T-cell (primary cell): ENCODE data around the gene CELSR1. TPM values are rescaled to one million over a fixed set of nuclear protein-coding genes. Genes with fewer than 3 reads are reported as not detected.

ENCODE experiments used
- ATAC-seq, 4 experiments: fragments of 200-7000 bp in 3 of 4; fragments of 150-1000 bp in 1 of 4; cut with Tn5 transposase; replicated peaks in 1 of 4; 1 replicate in 3 of 4; 2 replicates in 1 of 4; pipeline ENCODE4 v1.10.0; 2021; ENCODE audit warnings: moderate library complexity in 3 of 4, mild to moderate bottlenecking in 2 of 4, moderate number of reproducible peaks in 1 of 4
- CTCF ChIA-PET, 2 donors: fragments of 300-600 bp; sonication (Branson Sonifier 250); formaldehyde crosslinking; loops; one replicate each; lab custom pipeline; 2022; ENCODE audit warnings: antibody characterized with exemption in 2 of 2; lab: Charles Lee
- POLR2A ChIA-PET, 2 donors: fragments of 300-600 bp; sonication (Branson Sonifier 250); formaldehyde crosslinking; loops; one replicate each; lab custom pipeline; 2022; ENCODE audit warnings: antibody characterized with exemption in 2 of 2; lab: Charles Lee
- DNase-seq, 35 experiments: peaks; one replicate each; pipeline versions ENCODE4 v3.0.0 to v3.0.0-alpha.2; 2013 to 2023
- H3K27ac ChIP-seq: one replicate; pipeline ENCODE4 v1.5.1; 2013; ENCODE audit warnings: low read length
- H3K27me3 ChIP-seq, 2 experiments: replicated peaks in 1 of 2; 1 replicate in 1 of 2; 2 replicates in 1 of 2; pipeline versions ENCODE4 v1.6.1 to v1.7.0; 2013; ENCODE audit warnings: low read length in 1 of 2, mixed read lengths in 1 of 2; ENCODE audit not compliant: control insufficient read depth in 2 of 2, insufficient read depth in 2 of 2; ENCODE audit errors: extremely low read depth in 1 of 2
- H3K36me3 ChIP-seq, 2 donors: 1 replicate in 1 of 2; 2 replicates in 1 of 2; pipeline versions ENCODE4 v1.6.1 to v1.7.0; 2013; ENCODE audit warnings: low read length in 1 of 2; ENCODE audit not compliant: control insufficient read depth in 2 of 2, insufficient read depth in 1 of 2; ENCODE audit errors: extremely low read depth in 1 of 2
- H3K4me1 ChIP-seq, 2 experiments: 1 replicate in 1 of 2; 2 replicates in 1 of 2; pipeline versions ENCODE4 v1.6.1 to v1.7.0; 2013; ENCODE audit warnings: low read length in 2 of 2, mixed read lengths in 1 of 2; ENCODE audit not compliant: insufficient read depth in 2 of 2, control insufficient read depth in 1 of 2; ENCODE audit errors: extremely low read depth in 1 of 2
- H3K4me3 ChIP-seq, 2 donors: 1 replicate in 1 of 2; 2 replicates in 1 of 2; pipeline versions ENCODE4 v1.5.1 to v1.7.0; 2013; ENCODE audit warnings: mild to moderate bottlenecking in 2 of 2, low read length in 1 of 2, moderate library complexity in 1 of 2; ENCODE audit not compliant: control insufficient read depth in 1 of 2; ENCODE audit errors: extremely low read depth in 1 of 2
- H3K9me3 ChIP-seq: 2 replicates; pipeline ENCODE4 v1.7.0; 2013
- H3K27ac Mint-ChIP-seq, 2 donors: one replicate each; pipeline ENCODE4 v1.8.0; 2020 to 2021; ENCODE audit warnings: mild to moderate bottlenecking in 2 of 2, mixed read lengths in 2 of 2
- H3K27me3 Mint-ChIP-seq, 2 donors: one replicate each; pipeline ENCODE4 v1.8.0; 2021 to 2022; ENCODE audit warnings: mixed read lengths in 2 of 2
- H3K36me3 Mint-ChIP-seq: one replicate; pipeline ENCODE4 v1.8.0; 2021; ENCODE audit warnings: mixed read lengths
- H3K4me1 Mint-ChIP-seq, 3 donors: one replicate each; pipeline ENCODE4 v1.8.0; 2020 to 2022; ENCODE audit warnings: mixed read lengths in 3 of 3, mild to moderate bottlenecking in 1 of 3
- H3K4me3 Mint-ChIP-seq, 3 donors: one replicate each; pipeline ENCODE4 v1.8.0; 2020 to 2022; ENCODE audit warnings: mild to moderate bottlenecking in 3 of 3, mixed read lengths in 3 of 3, moderate library complexity in 3 of 3
- H3K9me3 Mint-ChIP-seq, 3 donors: one replicate each; pipeline ENCODE4 v1.8.0; 2020 to 2022; ENCODE audit warnings: mixed read lengths in 3 of 3
- WGBS: methylation state at CpG from one replicate; pipeline ENCODE4 v1.1.5; 2013; ENCODE audit warnings: missing lambda C conversion rate; ENCODE audit not compliant: insufficient coverage; 5-methylcytosine and 5-hydroxymethylcytosine counted together
- total RNA-seq, 35 experiments: library from RNA in 6 of 35; stranded (reverse) in 6 of 35; fragments of 120-200 nt in 1 of 35; gene quantifications; one replicate each; pipeline versions ENCODE4 v1.2.1 to v1.2.4 and lab custom pipeline; 2013 to 2026

CELSR1 gene
- total RNA-seq, 5 donors from 2014 or later (not counting 1 experiment from before 2014, with no cell fraction given), result 1.1 to 2.7 (median 1.6) TPM

GRCh38 chr22:46556775-46557174, 19.4 kb upstream of the CELSR1 start:
- 83% methylated on average over 1 of the region's 3 CpGs for WGBS
- peaks cover 3 to 8% of the 10 kb centered on the region in 2 donors for H3K27me3 Mint-ChIP-seq
- Histone ChIP-seq H3K27me3 (peaks cover 0 to 26% of the 10 kb centered on the region in 2 experiments), H3K4me1 (peaks cover 0 to 4% of the 10 kb centered on the region in 2 experiments), H3K4me3 (no peak overlapping the region), H3K27ac (no peak overlapping the region), H3K9me3 (no peaks in the 10 kb centered on the region), H3K36me3 (no peaks in the 10 kb centered on the region)
- ChIA-PET POLR2A (no interaction called here), CTCF (no interaction called here)
- H3K27ac Mint-ChIP-seq, result no peak overlapping the region
- H3K4me3 Mint-ChIP-seq, result no peak overlapping the region
- DNase-seq (no peak), ATAC-seq (no peak)
- H3K36me3 Mint-ChIP-seq, result no peaks in the 10 kb centered on the region
- peaks cover 0 to 7% (median 5%) of the 10 kb centered on the region in 3 donors for H3K9me3 Mint-ChIP-seq
- no peaks in the 10 kb centered on the region for H3K4me1 Mint-ChIP-seq

GRCh38 chr22:46553189-46553588, 15.8 kb upstream of the CELSR1 start:
- WGBS, result 96% methylated on average over 4 of the region's 4 CpGs
- no peaks in the 10 kb centered on the region for H3K4me1 Mint-ChIP-seq
- POLR2A ChIA-PET, result no interaction called here

DNA sequence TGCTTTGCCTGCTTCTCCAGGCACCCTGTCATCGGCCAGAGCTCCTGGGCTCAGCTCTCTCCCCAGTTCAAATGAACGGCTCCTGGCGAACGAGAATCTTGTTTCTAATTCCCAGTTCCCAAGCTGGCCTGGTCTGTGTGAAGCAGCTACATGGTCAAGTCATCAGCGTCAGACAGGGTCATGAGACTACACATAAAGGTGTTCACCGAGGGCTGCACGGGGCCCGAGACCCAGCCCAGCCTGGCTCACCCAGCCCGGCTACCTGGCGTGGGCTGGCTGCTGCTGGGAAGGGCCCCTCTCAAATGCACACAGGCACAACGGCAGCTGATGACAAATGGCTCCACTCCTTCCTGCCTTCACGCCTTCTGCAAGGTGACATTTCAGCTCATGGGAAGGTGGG, 14.6 kb upstream of the CELSR1 start:
- peaks cover 0 to 7% (median 5%) of the 10 kb centered on the region in 3 donors for H3K9me3 Mint-ChIP-seq
- H3K36me3 ChIP-seq, result no peaks in the 10 kb centered on the region
- H3K4me1 ChIP-seq, result no peaks in the 10 kb centered on the region
- H3K4me3 ChIP-seq, result no peak overlapping the region
- ChIA-PET CTCF (no interaction called here), POLR2A (no interaction called here)
- peaks cover 6 to 27% of the 10 kb centered on the region in 2 donors for H3K27me3 Mint-ChIP-seq
- no peak for DNase-seq
- H3K27me3 ChIP-seq, result peaks cover 0 to 55% of the 10 kb centered on the region in 2 experiments
- no peak for ATAC-seq
- no peak overlapping the region for H3K27ac ChIP-seq
- H3K36me3 Mint-ChIP-seq, result no peaks in the 10 kb centered on the region
- WGBS, result 87% methylated on average over 12 of the region's 12 CpGs
- no peak overlapping the region for H3K27ac Mint-ChIP-seq
- H3K9me3 ChIP-seq, result no peaks in the 10 kb centered on the region
- no peak overlapping the region for H3K4me3 Mint-ChIP-seq
- H3K4me1 Mint-ChIP-seq, result no peaks in the 10 kb centered on the region

More at GRCh38 chr22:46553189-46553588, 15.8 kb upstream of the CELSR1 start:
- CTCF ChIA-PET, result no interaction called here
- Histone ChIP-seq H3K27ac (no peak overlapping the region), H3K9me3 (no peaks in the 10 kb centered on the region), H3K4me1 (no peaks in the 10 kb centered on the region), H3K27me3 (peaks cover 0 to 54% of the 10 kb centered on the region in 2 experiments), H3K36me3 (no peaks in the 10 kb centered on the region), H3K4me3 (no peak overlapping the region)
- H3K4me3 Mint-ChIP-seq, result no peak overlapping the region
- H3K9me3 Mint-ChIP-seq, result peaks cover 0 to 7% (median 5%) of the 10 kb centered on the region in 3 donors
- no peaks in the 10 kb centered on the region for H3K36me3 Mint-ChIP-seq
- no peak overlapping the region for H3K27ac Mint-ChIP-seq
- DNase-seq, result no peak
- ATAC-seq, result no peak
- peaks cover 6 to 27% of the 10 kb centered on the region in 2 donors for H3K27me3 Mint-ChIP-seq

- 85% methylated on average over 7 of the region's 9 CpGs for WGBS
- H3K27ac Mint-ChIP-seq, result no peak overlapping the region
- peaks cover 0 to 2% (median 0%) of the 10 kb centered on the region in 3 donors for H3K9me3 Mint-ChIP-seq
- H3K36me3 ChIP-seq, result no peaks in the 10 kb centered on the region
- ATAC-seq (no peak), DNase-seq (no peak)
- CTCF ChIA-PET, result no interaction called here
- H3K27ac ChIP-seq, result no peak overlapping the region
- H3K4me3 Mint-ChIP-seq, result no peak overlapping the region
- no peaks in the 10 kb centered on the region for H3K9me3 ChIP-seq
- H3K36me3 Mint-ChIP-seq, result no peaks in the 10 kb centered on the region
- H3K27me3 ChIP-seq, result peaks cover 0 to 60% of the 10 kb centered on the region in 2 experiments
- H3K4me3 ChIP-seq, result no peak overlapping the region
- POLR2A ChIA-PET, result no interaction called here
- H3K4me1 Mint-ChIP-seq, result no peaks in the 10 kb centered on the region
- H3K27me3 Mint-ChIP-seq, result peaks cover 6 to 27% of the 10 kb centered on the region in 2 donors
- no peaks in the 10 kb centered on the region for H3K4me1 ChIP-seq
Observed at GRCh38 chr22:46551321-46551720, 13.9 kb upstream of the CELSR1 start.

GRCh38 chr22:46549971-46550641, 12.7 kb upstream of the CELSR1 start:
- Mint-ChIP-seq H3K27ac (no peak overlapping the region), H3K27me3 (peaks cover 11 to 31% of the 10 kb centered on the region in 2 donors), H3K4me3 (no peak overlapping the region), H3K36me3 (no peaks in the 10 kb centered on the region), H3K9me3 (peaks cover 0 to 2% (median 0%) of the 10 kb centered on the region in 3 donors), H3K4me1 (no peaks in the 10 kb centered on the region)
- POLR2A ChIA-PET, result no interaction called here
- WGBS, result 84% methylated on average over 9 of the region's 17 CpGs
- Histone ChIP-seq H3K27me3 (peaks cover 0 to 59% of the 10 kb centered on the region in 2 experiments), H3K4me3 (no peak overlapping the region), H3K9me3 (no peaks in the 10 kb centered on the region), H3K4me1 (no peaks in the 10 kb centered on the region), H3K27ac (no peak overlapping the region), H3K36me3 (no peaks in the 10 kb centered on the region)
- CTCF ChIA-PET, result no interaction called here
- ATAC-seq (no peak), DNase-seq (no peak)

GRCh38 chr22:46549563-46549840, 12.1 kb upstream of the CELSR1 start:
- H3K27me3 ChIP-seq, result peaks cover 0 to 58% of the 10 kb centered on the region in 2 experiments
- CTCF ChIA-PET, result no interaction called here
- Mint-ChIP-seq H3K36me3 (no peaks in the 10 kb centered on the region), H3K4me3 (no peak overlapping the region), H3K9me3 (peaks cover 0 to 2% (median 0%) of the 10 kb centered on the region in 3 donors), H3K4me1 (no peaks in the 10 kb centered on the region), H3K27ac (no peak overlapping the region), H3K27me3 (peaks cover 11 to 30% of the 10 kb centered on the region in 2 donors)
- H3K4me1 ChIP-seq, result no peaks in the 10 kb centered on the region
- H3K4me3 ChIP-seq, result no peak overlapping the region
- no peaks in the 10 kb centered on the region for H3K36me3 ChIP-seq
- ATAC-seq, result no peak
- H3K9me3 ChIP-seq, result no peaks in the 10 kb centered on the region
- H3K27ac ChIP-seq, result no peak overlapping the region
- DNase-seq, result no peak
- POLR2A ChIA-PET, result no interaction called here
- WGBS, result 68% methylated on average over 4 of the region's 4 CpGs
